Lower leg skin (tissue), 4 donors: ENCODE results near the gene CENPP. TPM values are rescaled to one million over a fixed set of nuclear protein-coding genes. Genes with fewer than 3 reads are reported as not detected.

ENCODE experiments used
- DNase-seq, 2 donors: peaks; one replicate each; pipeline ENCODE4 v3.0.0-alpha.2; 2019; ENCODE audit warnings: low spot score in 2 of 2
- H3K4me3 ChIP-seq: fragments of 200-600 bp; sonication (generic); 2 replicates; pipeline ENCODE4 v1.5.1; 2017; ENCODE audit warnings: mild to moderate bottlenecking, low read depth; ENCODE audit not compliant: poor library complexity, severe bottlenecking
- POLR2A ChIP-seq, 2 donors: fragments of 450-650 bp; IDR thresholded peaks; one replicate each; pipeline ENCODE4 v1.6.1; 2016 to 2017; ENCODE audit warnings: antibody characterized with exemption in 2 of 2, mild to moderate bottlenecking in 1 of 2, moderate library complexity in 1 of 2
- WGBS, 2 donors: methylation state at CpG; one replicate each; pipeline ENCODE4 v1.1.5; 2018; 5-methylcytosine and 5-hydroxymethylcytosine counted together
- intact Hi-C: fragments of 100-400 bp; cut with DNase I; formaldehyde crosslinking; loops from one replicate; pipeline ENCODE4 v1.15.0; 2023; ENCODE audit warnings: low total_unique reads
- total RNA-seq, 4 donors: library from RNA; depleted of rRNA; stranded (reverse); fragments of >200 nt; gene quantifications; one replicate each; pipeline ENCODE4 v1.1.0, GENCODE V29; 2016
- TF ChIP-seq, protein P1 (sequence below), 3 donors: fragments of 450-650 bp; IDR thresholded peaks; one replicate each; pipeline ENCODE4 v1.5.1; 2016; ENCODE audit warnings: antibody characterized with exemption in 3 of 3, mild to moderate bottlenecking in 3 of 3, moderate library complexity in 2 of 3

The CENPP gene
- total RNA-seq, 4 donors from 2014 or later: 7.8 to 28.8 (median 12.2) TPM

DNA sequence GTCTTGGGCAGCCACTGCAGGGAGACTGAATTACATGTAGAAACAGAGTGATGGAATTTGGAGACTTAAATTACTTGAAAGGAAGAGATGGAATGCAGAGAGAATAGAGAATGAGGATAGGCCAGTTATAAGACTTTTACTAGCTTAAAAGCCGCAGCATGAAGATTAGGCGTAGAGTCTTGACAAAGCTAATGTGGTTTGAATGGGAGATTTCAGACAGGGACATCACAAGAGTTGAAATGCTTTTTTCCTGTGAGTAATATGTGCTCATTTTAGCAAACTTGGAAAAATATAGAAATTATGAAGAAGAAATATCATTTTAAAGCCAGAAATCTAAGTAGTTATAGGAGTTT, 7.5 kb downstream of the CENPP start:
- no peak for TF ChIP-seq POLR2A (IDR thresholded peaks at IDR 0.05)
- TF ChIP-seq, protein P1, sequence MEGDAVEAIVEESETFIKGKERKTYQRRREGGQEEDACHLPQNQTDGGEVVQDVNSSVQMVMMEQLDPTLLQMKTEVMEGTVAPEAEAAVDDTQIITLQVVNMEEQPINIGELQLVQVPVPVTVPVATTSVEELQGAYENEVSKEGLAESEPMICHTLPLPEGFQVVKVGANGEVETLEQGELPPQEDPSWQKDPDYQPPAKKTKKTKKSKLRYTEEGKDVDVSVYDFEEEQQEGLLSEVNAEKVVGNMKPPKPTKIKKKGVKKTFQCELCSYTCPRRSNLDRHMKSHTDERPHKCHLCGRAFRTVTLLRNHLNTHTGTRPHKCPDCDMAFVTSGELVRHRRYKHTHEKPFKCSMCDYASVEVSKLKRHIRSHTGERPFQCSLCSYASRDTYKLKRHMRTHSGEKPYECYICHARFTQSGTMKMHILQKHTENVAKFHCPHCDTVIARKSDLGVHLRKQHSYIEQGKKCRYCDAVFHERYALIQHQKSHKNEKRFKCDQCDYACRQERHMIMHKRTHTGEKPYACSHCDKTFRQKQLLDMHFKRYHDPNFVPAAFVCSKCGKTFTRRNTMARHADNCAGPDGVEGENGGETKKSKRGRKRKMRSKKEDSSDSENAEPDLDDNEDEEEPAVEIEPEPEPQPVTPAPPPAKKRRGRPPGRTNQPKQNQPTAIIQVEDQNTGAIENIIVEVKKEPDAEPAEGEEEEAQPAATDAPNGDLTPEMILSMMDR (IDR thresholded peaks at IDR 0.05): no peak
- H3K4me3 ChIP-seq: no peak overlapping the region
- no peak for DNase-seq
- intact Hi-C loops: no loop called here
- 94 to 96% methylated on average over 2 of the region's 2 CpGs for WGBS, 2 donors

DNA sequence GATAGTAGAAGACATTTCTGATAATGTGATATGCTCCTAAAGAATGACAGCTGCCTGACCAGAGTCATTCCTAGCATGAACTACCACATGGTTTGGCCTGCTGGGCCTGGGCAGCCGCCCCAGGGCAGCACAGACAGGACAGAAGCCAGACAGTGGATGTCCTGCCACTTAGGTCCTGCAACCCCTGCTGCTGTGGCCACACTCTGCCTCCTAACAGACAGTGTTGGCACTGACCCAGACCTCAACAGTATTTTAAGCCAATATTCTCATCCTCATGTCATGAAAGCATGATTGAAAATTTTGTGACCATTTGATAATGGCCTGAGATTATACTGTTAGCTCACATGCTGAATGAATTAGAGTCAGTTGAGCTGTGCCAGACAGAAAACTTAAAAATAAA, 15.8 kb downstream of the CENPP start:
- H3K4me3 ChIP-seq: no peak overlapping the region
- DNase-seq: no peak
- TF ChIP-seq, protein P1 (IDR thresholded peaks at IDR 0.05): no peak
- TF ChIP-seq POLR2A (IDR thresholded peaks at IDR 0.05): no peak
- intact Hi-C loops: no loop called here
- WGBS, 2 donors: 88 to 91% methylated on average over 1 of the region's 1 CpG

DNA sequence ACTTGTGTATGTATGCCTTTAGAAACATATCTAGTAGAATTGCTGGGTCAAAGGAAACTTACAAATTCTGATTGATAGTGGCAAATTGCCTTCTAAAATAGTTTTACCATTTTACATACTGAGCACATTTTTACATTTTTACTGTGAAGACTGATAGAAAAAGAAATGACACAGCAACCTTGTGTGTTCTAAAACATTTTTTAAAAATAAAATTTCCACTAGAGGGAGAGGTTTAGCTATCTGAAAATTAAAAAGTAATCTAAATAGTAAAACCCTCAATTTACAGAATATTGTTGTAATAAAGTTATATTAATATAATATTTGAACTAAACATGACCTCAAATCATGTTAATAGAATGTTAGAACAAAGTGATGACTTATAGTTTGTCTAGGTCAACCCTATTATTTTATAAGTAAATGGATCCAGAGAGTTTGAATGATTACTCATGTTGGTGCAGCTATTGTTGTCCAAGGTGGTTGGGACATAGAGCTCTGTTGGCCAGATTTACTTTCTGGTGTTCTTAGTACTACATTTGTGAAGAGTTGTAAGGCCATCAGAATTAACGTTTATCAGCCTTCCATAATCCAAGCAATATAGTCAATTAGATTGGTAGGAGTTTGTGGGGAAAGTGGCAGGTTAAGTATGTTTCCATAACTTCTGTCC, 17.2 kb downstream of the CENPP start:
- DNase-seq: no peak
- 60 to 64% methylated on average over 1 of the region's 1 CpG for WGBS, 2 donors
- intact Hi-C loops: no loop called here
- TF ChIP-seq POLR2A (IDR thresholded peaks at IDR 0.05): no peak
- TF ChIP-seq, protein P1 (IDR thresholded peaks at IDR 0.05): no peak
- no peak overlapping the region for H3K4me3 ChIP-seq

DNA sequence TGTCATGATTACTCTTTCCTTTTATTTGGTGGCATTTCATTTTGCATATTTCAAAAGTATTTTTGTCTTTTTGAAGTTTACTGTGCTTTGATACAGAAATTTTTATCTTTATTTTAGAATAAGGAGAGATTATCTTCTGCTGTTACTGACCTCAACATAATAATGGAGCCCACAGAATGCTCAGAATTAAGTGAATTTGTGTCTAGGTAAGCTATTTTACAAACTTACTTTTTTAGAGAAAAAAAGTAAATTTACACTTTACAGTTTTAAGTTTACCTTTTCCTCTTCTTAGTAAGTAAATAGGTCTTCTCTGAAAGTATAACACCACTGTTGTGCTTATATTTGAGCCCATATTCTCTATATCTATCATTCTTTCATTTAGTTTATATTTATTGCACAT, 19.8 kb downstream of the CENPP start:
- H3K4me3 ChIP-seq: no peak overlapping the region
- intact Hi-C loops: no loop called here
- TF ChIP-seq, protein P1 (IDR thresholded peaks at IDR 0.05): no peak
- TF ChIP-seq POLR2A (IDR thresholded peaks at IDR 0.05): no peak
- no peak for DNase-seq

DNA sequence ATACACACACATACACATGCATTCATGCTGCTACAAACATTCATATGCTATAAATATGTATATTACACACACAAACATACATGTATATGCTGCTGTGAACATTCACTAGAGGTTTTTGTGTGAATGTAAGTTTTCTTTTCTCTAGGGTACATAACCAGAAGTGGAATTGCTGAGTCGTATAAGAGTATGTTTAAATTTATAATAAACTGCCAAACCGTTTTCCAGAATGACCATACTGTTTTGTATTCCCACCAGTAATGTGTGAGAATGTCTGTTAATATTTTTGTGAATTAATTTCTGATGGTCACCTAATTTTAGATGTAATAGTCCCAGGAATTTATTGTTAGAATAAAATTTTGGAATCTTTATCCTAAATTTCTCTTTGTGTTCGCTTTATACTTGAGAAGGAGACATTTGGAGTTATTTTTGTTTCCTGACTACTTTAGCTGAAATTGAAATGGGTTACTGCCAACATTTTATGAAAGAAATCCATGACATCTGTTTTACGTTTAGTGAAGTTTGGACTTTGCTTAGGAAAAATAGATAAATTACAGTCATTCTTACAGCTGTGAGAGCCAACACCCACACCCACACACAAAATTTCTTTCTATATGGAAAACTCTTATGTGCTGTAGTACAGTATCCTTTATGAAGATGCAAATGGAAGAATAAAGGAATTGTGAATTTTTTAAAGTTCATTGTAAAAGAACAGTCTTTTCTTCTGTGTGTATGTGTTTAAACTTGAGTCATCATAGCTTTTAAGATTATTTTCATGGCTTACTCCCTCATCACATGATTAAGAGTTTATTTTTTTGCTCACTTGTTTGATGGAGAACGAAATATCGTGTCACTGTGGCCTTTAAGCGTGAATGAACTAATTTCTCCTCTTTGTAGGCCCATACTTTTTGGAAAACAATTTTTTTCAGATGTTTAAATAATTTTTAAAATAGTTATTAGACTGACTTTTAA, 24.3 kb downstream of the CENPP start:
- intact Hi-C loops: no loop called here
- H3K4me3 ChIP-seq: no peak overlapping the region
- WGBS, 2 donors: 56 to 62% methylated on average over 7 of the region's 7 CpGs
- TF ChIP-seq POLR2A (IDR thresholded peaks at IDR 0.05): no peak
- TF ChIP-seq, protein P1 (IDR thresholded peaks at IDR 0.05): no peak
- DNase-seq: no peak
